ENCODE results near the gene CTSV. TPM values are rescaled to one million over a fixed set of nuclear protein-coding genes. Genes with fewer than 3 reads are reported as not detected.

The CTSV gene
- total RNA-seq, 1 experiment from 2014 or later, result 27.1 TPM

GRCh38 chr9:97067490-97067889 lies 28.5 kb upstream of the CTSV start:
- in situ Hi-C loops (cut with HindIII; ENCODE audit: low pct_unique_long_range_greater_than_20kb, low sequenced_read_pairs), result no loop called here
- POLR2A ChIA-PET, result no interaction called here
- CTCF ChIA-PET, result no interaction called here

GRCh38 chr9:97064176-97064575 lies 25.2 kb upstream of the CTSV start:
- POLR2A ChIA-PET, result no interaction called here
- intact Hi-C loops (cut with micrococcal nuclease; ENCODE audit: unreplicated experiment), result no loop called here
- H3K27me3 ChIP-seq (ENCODE audit: control insufficient read depth, insufficient read depth, low read length), result no peaks in the 10 kb centered on the region
- DNase-seq (ENCODE audit: low read depth, low spot score) (no peak), ATAC-seq (no peak)
- H3K27ac ChIP-seq (ENCODE audit: low read length), result no peak overlapping the region
- H3K36me3 ChIP-seq (ENCODE audit: control insufficient read depth, insufficient read depth, low read length), result no peaks in the 10 kb centered on the region
- CTCF ChIA-PET, result no interaction called here
- no peak for TF ChIP-seq POLR2AphosphoS5 (IDR thresholded peaks at IDR 0.05; ENCODE audit: low read depth, low read length)
- TF ChIP-seq TCF7L2 (IDR thresholded peaks at IDR 0.05; ENCODE audit: low read depth, low read length), result no peak
- no peak for TF ChIP-seq CTCF (IDR thresholded peaks at IDR 0.05)
- TF ChIP-seq SIN3A (IDR thresholded peaks at IDR 0.05; ENCODE audit: borderline replicate concordance, insufficient read depth, low read depth, low read length), result no peak
- no peak for TF ChIP-seq REST (IDR thresholded peaks at IDR 0.05; ENCODE audit: insufficient read depth in 1 of 2, low read depth in 2 of 2, low read length in 1 of 2)
- H3K4me3 ChIP-seq (ENCODE audit: low read depth in 2 of 2, low read length in 2 of 2), result no peak overlapping the region
- no peaks in the 10 kb centered on the region for H3K4me1 ChIP-seq (ENCODE audit: control insufficient read depth, insufficient read depth, low read length)
- in situ Hi-C loops (cut with HindIII; ENCODE audit: low pct_unique_long_range_greater_than_20kb, low sequenced_read_pairs), result no loop called here
- BruUV-seq (replicated peaks), result no TSS peak
- H3K9me3 ChIP-seq (ENCODE audit: control insufficient read depth, insufficient read depth, low read depth, low read length), result no peaks in the 10 kb centered on the region

More at GRCh38 chr9:97067490-97067889, 28.5 kb upstream of the CTSV start:
- H3K4me1 ChIP-seq (ENCODE audit: control insufficient read depth, insufficient read depth, low read length), result no peaks in the 10 kb centered on the region
- no peak overlapping the region for H3K4me3 ChIP-seq (ENCODE audit: low read depth in 2 of 2, low read length in 2 of 2)
- no peaks in the 10 kb centered on the region for H3K36me3 ChIP-seq (ENCODE audit: control insufficient read depth, insufficient read depth, low read length)
- no peak overlapping the region for H3K27ac ChIP-seq (ENCODE audit: low read length)
- intact Hi-C loops (cut with micrococcal nuclease; ENCODE audit: unreplicated experiment), result no loop called here
- no peak for DNase-seq (ENCODE audit: low read depth, low spot score)
- H3K27me3 ChIP-seq (ENCODE audit: control insufficient read depth, insufficient read depth, low read length), result no peaks in the 10 kb centered on the region
- no peaks in the 10 kb centered on the region for H3K9me3 ChIP-seq (ENCODE audit: control insufficient read depth, insufficient read depth, low read depth, low read length)
- TF ChIP-seq REST (IDR thresholded peaks at IDR 0.05; ENCODE audit: insufficient read depth in 1 of 2, low read depth in 2 of 2, low read length in 1 of 2) (no peak), CTCF (IDR thresholded peaks at IDR 0.05) (no peak), SIN3A (IDR thresholded peaks at IDR 0.05; ENCODE audit: borderline replicate concordance, insufficient read depth, low read depth, low read length) (no peak), TCF7L2 (IDR thresholded peaks at IDR 0.05; ENCODE audit: low read depth, low read length) (no peak), POLR2AphosphoS5 (IDR thresholded peaks at IDR 0.05; ENCODE audit: low read depth, low read length) (no peak)
- no TSS peak for BruUV-seq (replicated peaks)
- ATAC-seq, result no peak

All from Panc1 (cell line).